Brain microvascular endothelial cell (primary cell): ENCODE results near the gene SLC12A5.

Experiments used
- DNase-seq: peaks from one replicate; pipeline ENCODE4 v3.0.0-alpha.2; 2020
- H3K27ac ChIP-seq: fragments of 250-450 bp; sonication (Bioruptor Pico); 2 replicates; pipeline ENCODE4 v1.5.1; 2020; ENCODE audit warnings: mild to moderate bottlenecking, moderate library complexity
- H3K27me3 ChIP-seq: fragments of 250-450 bp; sonication (Bioruptor Pico); replicated peaks from 2 replicates; pipeline ENCODE4 v1.5.1; 2020; ENCODE audit warnings: mild to moderate bottlenecking
- H3K36me3 ChIP-seq: fragments of 250-450 bp; sonication (Bioruptor Pico); replicated peaks from 2 replicates; pipeline ENCODE4 v1.5.1; 2020; ENCODE audit warnings: mild to moderate bottlenecking
- H3K4me3 ChIP-seq: 2 replicates; pipeline ENCODE4 v1.5.1; 2011; ENCODE audit warnings: low read depth, mild to moderate bottlenecking, control low read depth, low read length, moderate library complexity
- CTCF ChIP-seq: IDR thresholded peaks from 2 replicates; pipeline ENCODE4 v1.5.1; 2011; ENCODE audit warnings: low read depth, mild to moderate bottlenecking, moderate library complexity, low read length, control low read depth, inconsistent platforms; ENCODE audit errors: missing control alignments
- in situ Hi-C: cut with HindIII; loops from 2 replicates; pipeline ENCODE4 v1.10.0; 2017; ENCODE audit warnings: low sequenced_read_pairs, low pct_ligation_motif_present

SLC12A5 gene

DNA sequence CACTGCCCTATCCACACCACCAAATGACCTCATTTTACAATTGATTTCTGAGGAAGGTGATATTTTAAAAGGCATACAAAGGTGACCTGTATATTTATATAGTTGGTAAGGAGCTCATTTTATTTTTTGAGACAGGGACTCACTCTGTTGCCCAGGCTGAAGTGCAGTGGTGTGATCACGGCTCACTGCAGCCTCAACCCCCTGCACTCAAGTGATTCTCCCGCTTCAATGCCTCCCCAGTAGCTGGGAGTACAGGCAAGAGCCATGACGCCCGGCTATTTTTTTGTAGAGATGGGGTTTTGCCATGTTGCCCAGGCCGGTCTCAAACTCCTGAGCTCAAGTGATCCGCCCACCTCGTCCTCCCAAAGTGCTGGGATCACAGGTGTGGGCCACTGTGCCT is 47.8 kb downstream of the SLC12A5 start:
- DNase-seq = no peak
- Histone ChIP-seq H3K36me3 (peaks cover 20% of the 10 kb centered on the region), H3K27ac (no peak overlapping the region), H3K4me3 (no peak overlapping the region), H3K27me3 (no peaks in the 10 kb centered on the region)
- in situ Hi-C loops = no loop called here
- TF ChIP-seq CTCF = no peak

DNA sequence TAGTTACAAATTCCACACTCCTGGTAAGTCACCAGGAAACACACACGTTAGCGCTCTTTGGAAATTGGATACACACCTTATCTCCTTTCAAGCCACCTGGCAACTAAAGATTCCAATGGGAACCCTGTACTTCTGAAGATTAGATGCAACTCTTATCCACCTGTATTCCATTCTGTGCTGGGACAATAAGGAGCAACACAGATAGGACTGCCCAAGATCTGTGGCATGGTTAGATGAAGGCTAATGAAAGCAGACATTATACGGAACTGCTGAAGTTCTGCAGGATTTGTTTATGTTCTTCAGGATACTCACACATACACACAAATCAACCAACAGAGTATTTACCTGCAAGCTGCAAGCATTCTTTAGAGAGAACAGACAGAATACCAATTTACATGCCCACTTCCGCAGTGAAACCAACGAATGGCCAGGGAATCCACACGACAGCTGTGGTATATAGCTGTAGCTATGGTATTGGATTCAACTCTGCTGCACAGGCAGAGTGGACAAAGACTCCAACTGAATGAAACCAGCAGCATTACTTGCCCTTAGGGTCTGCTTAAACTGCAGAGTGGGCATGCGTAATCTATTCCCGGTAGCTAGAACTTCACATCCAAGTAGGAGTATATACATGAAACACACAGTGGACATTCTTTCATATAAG is 48.8 kb downstream of the SLC12A5 start:
- no peak for TF ChIP-seq CTCF
- Histone ChIP-seq H3K36me3 (peaks cover 20% of the 10 kb centered on the region), H3K27me3 (no peaks in the 10 kb centered on the region)

DNA sequence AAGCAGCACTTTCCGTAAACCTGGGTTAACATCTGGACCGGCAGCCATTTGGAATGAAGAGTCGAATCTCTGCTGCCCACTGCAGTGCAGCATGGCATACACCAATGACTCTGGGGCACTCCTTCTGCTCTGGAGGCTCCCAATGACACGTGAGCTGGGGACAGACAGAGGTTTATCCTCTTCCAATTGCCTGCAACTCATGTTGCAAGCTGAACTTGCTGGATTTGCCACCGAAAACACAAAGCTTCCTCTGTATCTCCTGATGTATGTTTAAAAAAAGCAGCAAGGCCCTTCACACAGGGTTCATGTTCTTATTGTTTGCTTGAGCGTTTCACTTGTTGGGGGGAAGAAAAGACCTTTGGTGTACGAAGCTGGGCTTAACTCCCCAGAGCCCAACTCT is 49.9 kb downstream of the SLC12A5 start:
- no peak for TF ChIP-seq CTCF
- Histone ChIP-seq H3K4me3 (no peak overlapping the region), H3K27ac (no peak overlapping the region), H3K27me3 (no peaks in the 10 kb centered on the region), H3K36me3 (peaks cover 20% of the 10 kb centered on the region)
- in situ Hi-C loops = no loop called here
- no peak for DNase-seq

More for the DNA sequence above, 48.8 kb downstream of the SLC12A5 start:
- in situ Hi-C loops = no loop called here
- Histone ChIP-seq H3K27ac (no peak overlapping the region), H3K4me3 (no peak overlapping the region)
- DNase-seq = no peak

GRCh38 chr20:46081074-46081473 is 52.1 kb downstream of the SLC12A5 start:
- in situ Hi-C loops = no loop called here

DNA sequence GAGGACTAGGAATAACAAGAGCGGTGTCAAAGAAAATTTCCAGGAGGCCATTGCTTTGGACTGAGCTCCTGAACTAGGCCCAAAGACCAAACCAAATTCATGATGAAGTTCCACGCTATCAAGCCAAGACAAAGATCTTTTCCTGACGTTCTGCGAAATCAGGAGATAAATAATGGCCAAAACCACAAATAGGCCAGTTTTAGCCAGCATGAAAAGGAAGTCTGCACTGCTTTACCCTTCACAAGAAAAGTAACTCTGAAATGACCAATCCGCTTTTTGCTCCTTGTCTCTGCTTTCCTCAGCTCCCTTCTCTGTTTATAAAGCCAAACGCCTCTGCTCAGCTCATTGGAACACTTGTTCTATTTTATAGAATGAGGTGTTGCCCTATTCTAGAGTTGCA is 54.1 kb downstream of the SLC12A5 start:
- Histone ChIP-seq H3K36me3 (peaks cover 11% of the 10 kb centered on the region), H3K27me3 (no peaks in the 10 kb centered on the region), H3K4me3 (no peak overlapping the region), H3K27ac (no peak overlapping the region)
- in situ Hi-C loops = no loop called here
- DNase-seq = no peak
- no peak for TF ChIP-seq CTCF

More at GRCh38 chr20:46081074-46081473, 52.1 kb downstream of the SLC12A5 start:
- H3K27me3 ChIP-seq = no peaks in the 10 kb centered on the region
- no peak overlapping the region for H3K27ac ChIP-seq
- no peak for DNase-seq
- TF ChIP-seq CTCF = no peak
- H3K36me3 ChIP-seq = peaks cover 14% of the 10 kb centered on the region
- no peak overlapping the region for H3K4me3 ChIP-seq

DNA sequence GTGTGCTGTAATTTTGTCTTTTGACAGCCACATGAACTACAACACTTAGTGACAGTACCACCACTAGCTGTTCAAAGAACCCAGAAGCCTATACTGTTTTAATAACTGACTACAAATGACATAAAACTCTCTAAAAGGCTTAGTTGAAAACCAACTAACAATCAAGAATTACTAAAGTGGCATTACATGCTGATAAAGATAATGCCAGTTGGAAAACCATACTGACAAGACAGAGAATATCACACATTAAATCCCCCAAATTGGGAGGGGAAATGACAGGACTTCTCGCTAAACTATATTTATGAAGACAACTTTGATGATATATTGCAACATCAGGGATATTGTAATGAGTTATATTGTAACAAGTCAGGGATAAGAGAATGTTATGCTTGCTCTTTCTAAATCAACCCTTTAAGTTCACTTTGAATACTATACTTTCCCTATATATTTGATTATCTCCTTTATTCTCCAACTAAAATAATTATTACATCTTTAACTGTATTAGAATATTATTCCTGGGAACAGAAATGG is 54.6 kb downstream of the SLC12A5 start:
- no peak overlapping the region for H3K27ac ChIP-seq
- in situ Hi-C loops = no loop called here
- H3K4me3 ChIP-seq = no peak overlapping the region
- no peaks in the 10 kb centered on the region for H3K27me3 ChIP-seq
- no peak for DNase-seq
- peaks cover 6% of the 10 kb centered on the region for H3K36me3 ChIP-seq
- TF ChIP-seq CTCF = no peak
